Measurements from ENCODE around the gene SORL1-AS1.
A peak's percentile ranks its signal among the peaks of the same experiment; 100 is the strongest.

Gene SORL1-AS1

GRCh38 chr11:121487191-121487590, 34.4 kb upstream of the SORL1-AS1 start:
- H3K4me1 Mint-ChIP-seq, result peaks cover 6% of the 10 kb centered on the region
- Histone ChIP-seq H4K20me1 (ENCODE audit: low read depth) (peaks cover 3% of the 10 kb centered on the region), H3K4me3 (no peak overlapping the region), H3K9ac (no peak overlapping the region), H3F3A (ENCODE audit: low read depth) (peaks cover 5% of the 10 kb centered on the region), H3K27ac (no peak overlapping the region), H3K79me2 (ENCODE audit: low read depth) (no peaks in the 10 kb centered on the region), H3K4me1 (peaks cover 11% of the 10 kb centered on the region), H3K36me3 (no peaks in the 10 kb centered on the region), H2AFZ (replicated peaks) (no peak overlapping the region), H3K4me2 (peak overlapping the region; percentile 61), H3K27me3 (no peaks in the 10 kb centered on the region), H3K9me3 (ENCODE audit: low read depth) (no peaks in the 10 kb centered on the region)
- no peaks in the 10 kb centered on the region for H3K9me3 Mint-ChIP-seq
- H3K27ac Mint-ChIP-seq, result peak overlapping the region; percentile 77
- TF ChIP-seq EZH2 (IDR thresholded peaks at IDR 0.05) (no peak), EZH2phosphoT487 (IDR thresholded peaks at IDR 0.05) (no peak)
- peaks cover 10% of the 10 kb centered on the region for H3K36me3 Mint-ChIP-seq
- no peak overlapping the region for H3K4me3 Mint-ChIP-seq
- peak; percentile 72 for DNase-seq (ENCODE audit: low spot score)
- peaks cover 4% of the 10 kb centered on the region for H3K27me3 Mint-ChIP-seq (ENCODE audit: insufficient read depth, low read depth)

GRCh38 chr11:121486054-121486453, 33.3 kb upstream of the SORL1-AS1 start:
- H3K4me3 Mint-ChIP-seq, result no peak overlapping the region
- H3F3A ChIP-seq (ENCODE audit: low read depth), result peaks cover 5% of the 10 kb centered on the region
- H3K4me2 ChIP-seq, result no peak overlapping the region
- no peak for TF ChIP-seq EZH2phosphoT487 (IDR thresholded peaks at IDR 0.05)
- TF ChIP-seq CTCF (IDR thresholded peaks at IDR 0.05), result no peak
- no peak for TF ChIP-seq EZH2 (IDR thresholded peaks at IDR 0.05)
- H3K9ac ChIP-seq, result no peak overlapping the region
- H3K27ac Mint-ChIP-seq, result no peak overlapping the region
- no peak overlapping the region for H3K27ac ChIP-seq
- peaks cover 7% of the 10 kb centered on the region for H3K36me3 Mint-ChIP-seq
- peaks cover 3% of the 10 kb centered on the region for H4K20me1 ChIP-seq (ENCODE audit: low read depth)
- no peak for DNase-seq (ENCODE audit: low spot score)
- H2AFZ ChIP-seq (replicated peaks), result no peak overlapping the region
- peaks cover 6% of the 10 kb centered on the region for H3K4me1 Mint-ChIP-seq
- no peaks in the 10 kb centered on the region for H3K36me3 ChIP-seq
- peaks cover 11% of the 10 kb centered on the region for H3K4me1 ChIP-seq
- H3K27me3 Mint-ChIP-seq (ENCODE audit: insufficient read depth, low read depth), result peaks cover 7% of the 10 kb centered on the region
- no peaks in the 10 kb centered on the region for H3K9me3 ChIP-seq (ENCODE audit: low read depth)
- H3K9me3 Mint-ChIP-seq, result no peaks in the 10 kb centered on the region
- H3K27me3 ChIP-seq, result no peaks in the 10 kb centered on the region
- H3K4me3 ChIP-seq, result no peak overlapping the region
- no peaks in the 10 kb centered on the region for H3K79me2 ChIP-seq (ENCODE audit: low read depth)

GRCh38 chr11:121485216-121485615, 32.4 kb upstream of the SORL1-AS1 start:
- Histone ChIP-seq H3K27ac (no peak overlapping the region), H3K27me3 (no peaks in the 10 kb centered on the region), H2AFZ (replicated peaks) (no peak overlapping the region), H3K4me2 (no peak overlapping the region), H3K9ac (no peak overlapping the region), H3K36me3 (no peaks in the 10 kb centered on the region), H4K20me1 (ENCODE audit: low read depth) (peaks cover 3% of the 10 kb centered on the region), H3K9me3 (ENCODE audit: low read depth) (no peaks in the 10 kb centered on the region), H3K79me2 (ENCODE audit: low read depth) (no peaks in the 10 kb centered on the region), H3K4me3 (no peak overlapping the region), H3F3A (ENCODE audit: low read depth) (peaks cover 5% of the 10 kb centered on the region), H3K4me1 (peaks cover 12% of the 10 kb centered on the region)
- TF ChIP-seq EZH2phosphoT487 (IDR thresholded peaks at IDR 0.05) (no peak), CTCF (IDR thresholded peaks at IDR 0.05) (no peak), EZH2 (IDR thresholded peaks at IDR 0.05) (no peak)
- no peak for DNase-seq (ENCODE audit: low spot score)
- H3K27me3 Mint-ChIP-seq (ENCODE audit: insufficient read depth, low read depth), result peaks cover 7% of the 10 kb centered on the region
- no peaks in the 10 kb centered on the region for H3K9me3 Mint-ChIP-seq
- no peak overlapping the region for H3K27ac Mint-ChIP-seq
- peaks cover 7% of the 10 kb centered on the region for H3K36me3 Mint-ChIP-seq
- no peak overlapping the region for H3K4me3 Mint-ChIP-seq
- peaks cover 6% of the 10 kb centered on the region for H3K4me1 Mint-ChIP-seq

GRCh38 chr11:121483805-121484480, 31.2 kb upstream of the SORL1-AS1 start:
- no peak overlapping the region for H3K9ac ChIP-seq
- peak overlapping the region; percentile 44 for H3K27ac Mint-ChIP-seq
- H3K4me2 ChIP-seq, result no peak overlapping the region

More at GRCh38 chr11:121483805-121484480, 31.2 kb upstream of the SORL1-AS1 start:
- Histone ChIP-seq H3K27me3 (no peaks in the 10 kb centered on the region), H3F3A (ENCODE audit: low read depth) (peaks cover 14% of the 10 kb centered on the region), H3K36me3 (no peaks in the 10 kb centered on the region), H3K9me3 (ENCODE audit: low read depth) (no peaks in the 10 kb centered on the region), H2AFZ (replicated peaks) (no peak overlapping the region), H3K4me3 (no peak overlapping the region), H4K20me1 (ENCODE audit: low read depth) (peaks cover 3% of the 10 kb centered on the region), H3K79me2 (ENCODE audit: low read depth) (no peaks in the 10 kb centered on the region), H3K4me1 (peaks cover 25% of the 10 kb centered on the region), H3K27ac (no peak overlapping the region)
- Mint-ChIP-seq H3K9me3 (no peaks in the 10 kb centered on the region), H3K4me1 (peaks cover 18% of the 10 kb centered on the region), H3K4me3 (no peak overlapping the region), H3K27me3 (ENCODE audit: insufficient read depth, low read depth) (peaks cover 7% of the 10 kb centered on the region), H3K36me3 (peaks cover 5% of the 10 kb centered on the region)
- DNase-seq (ENCODE audit: low spot score), result no peak
- TF ChIP-seq CTCF (IDR thresholded peaks at IDR 0.05) (no peak), EZH2 (IDR thresholded peaks at IDR 0.05) (no peak), EZH2phosphoT487 (IDR thresholded peaks at IDR 0.05) (no peak)
